Heart left ventricle (tissue), 16 donors: ENCODE results near the gene CSMD2. TPM values are rescaled to one million over a fixed set of nuclear protein-coding genes. Genes with fewer than 3 reads are reported as not detected.

Experiments
- ATAC-seq, 4 donors: fragments of 200-7000 bp; cut with Tn5 transposase; one replicate each; pipeline ENCODE4 v1.9.1; 2020 to 2022; ENCODE audit warnings: moderate library complexity in 4 of 4, mild to moderate bottlenecking in 3 of 4, moderate number of reproducible peaks in 1 of 4
- DNase-seq, 5 donors: peaks; one replicate each; pipeline ENCODE4 v3.0.0-alpha.2; 2020
- H3K27ac ChIP-seq, 12 donors: fragments of 200-600 bp; sonication (generic) in 4 of 12; one replicate each; pipeline versions ENCODE4 v1.5.0 to v1.8.0; 2016 to 2022; ENCODE audit warnings: mild to moderate bottlenecking in 2 of 12
- H3K27me3 ChIP-seq, 9 donors: fragments of 200-600 bp; sonication (generic) in 2 of 9; one replicate each; pipeline versions ENCODE4 v1.5.1 to v1.8.0; 2016 to 2022; ENCODE audit warnings: mild to moderate bottlenecking in 3 of 9
- H3K36me3 ChIP-seq, 9 donors: fragments of 200-600 bp; sonication (generic) in 2 of 9; one replicate each; pipeline versions ENCODE4 v1.5.0 to v1.8.0; 2018 to 2022; ENCODE audit warnings: mild to moderate bottlenecking in 2 of 9
- H3K4me1 ChIP-seq, 12 donors: fragments of 200-600 bp; sonication (generic) in 4 of 12; one replicate each; pipeline versions ENCODE4 v1.5.0 to v1.8.0; 2016 to 2022; ENCODE audit warnings: mild to moderate bottlenecking in 3 of 12
- H3K4me3 ChIP-seq, 12 donors: fragments of 200-600 bp; sonication (generic) in 4 of 12; one replicate each; pipeline versions ENCODE4 v1.5.0 to v1.8.0; 2017 to 2022; ENCODE audit warnings: mild to moderate bottlenecking in 9 of 12, moderate library complexity in 4 of 12
- H3K9me3 ChIP-seq, 12 donors: fragments of 200-600 bp; sonication (generic) in 4 of 12; one replicate each; pipeline versions ENCODE4 v1.5.0 to v1.8.0; 2016 to 2022; ENCODE audit warnings: mild to moderate bottlenecking in 1 of 12
- POLR2A ChIP-seq, 2 donors: fragments of 450-650 bp; IDR thresholded peaks; one replicate each; pipeline ENCODE4 v1.6.1; 2017; ENCODE audit warnings: antibody characterized with exemption in 2 of 2, mild to moderate bottlenecking in 2 of 2, moderate library complexity in 2 of 2
- WGBS, 4 donors: extraction: QIAGEN DNeasy Blood & Tissue Kit in 2 of 4; methylation state at CpG; one replicate each; pipeline versions ENCODE4 v1.1.5 to v1.1.7; 2013 to 2018; 5-methylcytosine and 5-hydroxymethylcytosine counted together
- intact Hi-C, 10 donors: fragments of 100-400 bp; cut with DNase I; formaldehyde crosslinking; loops; one replicate each; pipeline versions ENCODE4 v1.11.1 to v1.14.2; 2022
- polyA plus RNA-seq, 2 donors: library from polyadenylated mRNA; stranded (reverse); fragments of 200-250 nt; gene quantifications; one replicate each; pipeline ENCODE4 v1.2.3, GENCODE V29; 2013
- total RNA-seq, 9 donors: library from RNA; depleted of rRNA in 2 of 9; stranded (reverse); fragments of >200 nt in 2 of 9; fragmentation: NEBNext Ultra II Directional in 3 of 9; extraction: Animal tissue kit (Norgen Biotek cat#: 25700) in 3 of 9; gene quantifications; one replicate each; pipeline versions ENCODE4 v1.1.0 to v1.2.4, GENCODE V29; 2016 to 2023
- TF ChIP-seq, protein P1 (sequence below), 12 donors: fragments of 200-600 bp; sonication (generic) in 4 of 12; IDR thresholded peaks; one replicate each; pipeline versions ENCODE4 v1.5.0 to v1.8.0; 2018 to 2022; ENCODE audit warnings: antibody characterized with exemption in 12 of 12, mild to moderate bottlenecking in 5 of 12
- donor health status: ischemic (EF 13 %, LVEDD 7.1; RV severe dilation, severe dysfunction).
- donor health status: healthy with polysubstance abuse.
- donor health status: DM: no; HTN: yes; CAD: no.
- donor health status: DM: no; HTN: no; CAD: no.
- donor health status: ischemic (EF 25% LVEDD 6.9; RV normal size, moderate dysfunction).
- donor health status: ischemic (EF 25% LVEDD 5.7; RV mildly dilated, moderate dysfunction).
- donor health status: healthy.
- donor health status: DM: yes; HTN: yes; CAD: no.
- donor health status: ischemic (EF 35%, LVEDD 5.7; RV mildly dilated, moderate dysfunction).
- donor health status: nonischemic (EF 11% LVEDD 7.7; RV severe dilation, severe dysfunction).
- donor health status: DM: yes; HTN: yes; CAD: no.
- donor health status: PGD.
- donor health status: ischemic (EF 29% LVEDD 5.4; RV normal size, mild dysfunction).
- donor health status: nonischemic (EF 23%, LVEDD 6.1; RV moderate dilation, normal function).

CSMD2 gene
- total and polyA plus RNA-seq, 11 donors, result 0.02 to 0.79 (median 0.22) TPM

GRCh38 chr1:33763406-33763805, 401.6 kb downstream of the CSMD2 start:
- H3K4me3 ChIP-seq, result no peak overlapping the region
- H3K27ac ChIP-seq, result peak overlapping the region in 2 of 12 donors; percentile 3 to 19
- peaks cover 0 to 28% (median 2%) of the 10 kb centered on the region in 12 donors for H3K4me1 ChIP-seq
- H3K27me3 ChIP-seq, result no peaks in the 10 kb centered on the region
- no peaks in the 10 kb centered on the region for H3K9me3 ChIP-seq
- ATAC-seq, result peak in 1 of 4 donors; percentile 44
- WGBS, 4 donors, result 51 to 66% (median 62%) methylated on average over 3 of the region's 3 CpGs
- TF ChIP-seq, protein P1, sequence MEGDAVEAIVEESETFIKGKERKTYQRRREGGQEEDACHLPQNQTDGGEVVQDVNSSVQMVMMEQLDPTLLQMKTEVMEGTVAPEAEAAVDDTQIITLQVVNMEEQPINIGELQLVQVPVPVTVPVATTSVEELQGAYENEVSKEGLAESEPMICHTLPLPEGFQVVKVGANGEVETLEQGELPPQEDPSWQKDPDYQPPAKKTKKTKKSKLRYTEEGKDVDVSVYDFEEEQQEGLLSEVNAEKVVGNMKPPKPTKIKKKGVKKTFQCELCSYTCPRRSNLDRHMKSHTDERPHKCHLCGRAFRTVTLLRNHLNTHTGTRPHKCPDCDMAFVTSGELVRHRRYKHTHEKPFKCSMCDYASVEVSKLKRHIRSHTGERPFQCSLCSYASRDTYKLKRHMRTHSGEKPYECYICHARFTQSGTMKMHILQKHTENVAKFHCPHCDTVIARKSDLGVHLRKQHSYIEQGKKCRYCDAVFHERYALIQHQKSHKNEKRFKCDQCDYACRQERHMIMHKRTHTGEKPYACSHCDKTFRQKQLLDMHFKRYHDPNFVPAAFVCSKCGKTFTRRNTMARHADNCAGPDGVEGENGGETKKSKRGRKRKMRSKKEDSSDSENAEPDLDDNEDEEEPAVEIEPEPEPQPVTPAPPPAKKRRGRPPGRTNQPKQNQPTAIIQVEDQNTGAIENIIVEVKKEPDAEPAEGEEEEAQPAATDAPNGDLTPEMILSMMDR (IDR thresholded peaks at IDR 0.05), result no peak
- no peak for TF ChIP-seq POLR2A (IDR thresholded peaks at IDR 0.05)
- H3K36me3 ChIP-seq, result no peaks in the 10 kb centered on the region
- intact Hi-C loops, result no loop called here
- DNase-seq, result peak in 1 of 5 donors; percentile 39

- Histone ChIP-seq H3K4me1 (peaks cover 0 to 32% (median 3%) of the 10 kb centered on the region in 12 donors), H3K27me3 (no peaks in the 10 kb centered on the region), H3K36me3 (no peaks in the 10 kb centered on the region), H3K9me3 (no peaks in the 10 kb centered on the region), H3K27ac (peak overlapping the region in 2 of 12 donors; percentile 3 to 19), H3K4me3 (no peak overlapping the region)
- TF ChIP-seq, protein P1 (IDR thresholded peaks at IDR 0.05), result no peak
- no peak for TF ChIP-seq POLR2A (IDR thresholded peaks at IDR 0.05)
- intact Hi-C loops, result no loop called here
- no peak for ATAC-seq
- WGBS, 4 donors, result 47 to 63% (median 58%) methylated on average over 2 of the region's 2 CpGs
- no peak for DNase-seq
Measured at GRCh38 chr1:33762962-33763361, 402.1 kb downstream of the CSMD2 start.

GRCh38 chr1:33762109-33762830, 402.8 kb downstream of the CSMD2 start:
- Histone ChIP-seq H3K9me3 (no peaks in the 10 kb centered on the region), H3K36me3 (no peaks in the 10 kb centered on the region), H3K4me1 (peaks cover 0 to 32% (median 3%) of the 10 kb centered on the region in 12 donors), H3K27me3 (no peaks in the 10 kb centered on the region), H3K27ac (peak overlapping the region in 6 of 12 donors; percentile 4 to 61 (median 10)), H3K4me3 (no peak overlapping the region)
- 66 to 77% (median 73%) methylated on average over 1 of the region's 1 CpG for WGBS, 4 donors
- DNase-seq (peak in 1 of 5 donors; percentile 19), ATAC-seq (peak; percentile 29 to 41 (median 36))
- TF ChIP-seq, protein P1 (IDR thresholded peaks at IDR 0.05), result no peak
- no peak for TF ChIP-seq POLR2A (IDR thresholded peaks at IDR 0.05)
- intact Hi-C loops, result no loop called here

GRCh38 chr1:33758698-33759097, 406.3 kb downstream of the CSMD2 start:
- WGBS, 4 donors, result 20 to 53% (median 24%) methylated on average over 5 of the region's 5 CpGs
- peak in 3 of 5 donors; percentile 15 to 73 (median 54) for DNase-seq
- Histone ChIP-seq H3K9me3 (no peaks in the 10 kb centered on the region), H3K4me3 (no peak overlapping the region), H3K36me3 (no peaks in the 10 kb centered on the region), H3K4me1 (peaks cover 0 to 32% (median 3%) of the 10 kb centered on the region in 12 donors), H3K27me3 (no peaks in the 10 kb centered on the region), H3K27ac (peak overlapping the region in 1 of 12 donors; percentile 49)
- TF ChIP-seq POLR2A (IDR thresholded peaks at IDR 0.05), result no peak
- TF ChIP-seq, protein P1 (IDR thresholded peaks at IDR 0.05), result no peak
- intact Hi-C loops, result no loop called here
- ATAC-seq, result peak; percentile 83 to 90 (median 88)
